Measurements from ENCODE around the gene DYNC1LI1.
"Not testable (repeated sequence)": the region's sequence is repeated elsewhere in the genome, so short reads cannot be mapped to it uniquely, and the experiment has no call there.

Gene DYNC1LI1

DNA sequence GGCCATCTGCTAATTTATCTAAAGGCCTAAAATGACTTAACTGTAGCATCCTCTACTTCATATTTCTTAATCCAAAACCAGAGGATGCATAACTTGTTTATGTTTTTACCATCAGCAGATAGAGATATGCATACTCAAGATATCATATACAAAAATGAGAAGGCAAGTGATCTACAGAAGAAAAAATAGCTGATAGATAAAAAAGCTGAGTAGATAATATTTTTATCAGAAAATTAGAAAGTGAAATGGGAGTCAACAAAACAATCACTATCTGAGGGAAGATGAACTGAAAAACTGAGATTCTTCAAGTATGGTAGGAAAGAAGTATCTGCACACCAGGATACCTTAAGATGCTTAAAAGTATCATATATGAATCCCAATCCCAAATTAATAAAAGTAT is 25.4 kb downstream of the DYNC1LI1 start:
- Histone ChIP-seq H3K4me3 (ENCODE audit: low read depth in 1 of 5, low read length in 5 of 5) (no peak overlapping the region), H3K27ac (ENCODE audit: low read depth, low read length) (no peak overlapping the region), H3K27me3 (ENCODE audit: control insufficient read depth in 5 of 5, insufficient read depth in 4 of 5, low read length in 5 of 5) (no peaks in the 10 kb centered on the region), H3K36me3 (ENCODE audit: control insufficient read depth in 5 of 5, insufficient read depth in 5 of 5, low read length in 5 of 5) (peaks cover 0 to 5% (median 0%) of the 10 kb centered on the region in 5 donors), H3K9me3 (ENCODE audit: control insufficient read depth in 5 of 5, low read length in 5 of 5) (no peaks in the 10 kb centered on the region), H3K9ac (ENCODE audit: low read length in 5 of 5) (no peak overlapping the region), H3K4me1 (ENCODE audit: control insufficient read depth in 5 of 5, insufficient read depth in 5 of 5, low read length in 5 of 5) (no peaks in the 10 kb centered on the region)

GRCh38 chr3:32544894-32545293 is 25.8 kb downstream of the DYNC1LI1 start:
- H3K27ac ChIP-seq (ENCODE audit: low read depth, low read length): no peak overlapping the region
- H3K9me3 ChIP-seq (ENCODE audit: control insufficient read depth in 5 of 5, low read length in 5 of 5): no peaks in the 10 kb centered on the region
- no peaks in the 10 kb centered on the region for H3K27me3 ChIP-seq (ENCODE audit: control insufficient read depth in 5 of 5, insufficient read depth in 4 of 5, low read length in 5 of 5)
- no peak overlapping the region for H3K4me3 ChIP-seq (ENCODE audit: low read depth in 1 of 5, low read length in 5 of 5)
- H3K4me1 ChIP-seq (ENCODE audit: control insufficient read depth in 5 of 5, insufficient read depth in 5 of 5, low read length in 5 of 5): no peaks in the 10 kb centered on the region
- peaks cover 0 to 5% (median 0%) of the 10 kb centered on the region in 5 donors for H3K36me3 ChIP-seq (ENCODE audit: control insufficient read depth in 5 of 5, insufficient read depth in 5 of 5, low read length in 5 of 5)
- H3K9ac ChIP-seq (ENCODE audit: low read length in 5 of 5): no peak overlapping the region

GRCh38 chr3:32542807-32543206 is 27.9 kb downstream of the DYNC1LI1 start:
- no peaks in the 10 kb centered on the region for H3K27me3 ChIP-seq (ENCODE audit: control insufficient read depth in 5 of 5, insufficient read depth in 4 of 5, low read length in 5 of 5)
- no peaks in the 10 kb centered on the region for H3K9me3 ChIP-seq (ENCODE audit: control insufficient read depth in 5 of 5, low read length in 5 of 5)
- H3K9ac ChIP-seq (ENCODE audit: low read length in 5 of 5): no peak overlapping the region
- H3K27ac ChIP-seq (ENCODE audit: low read depth, low read length): no peak overlapping the region
- no peaks in the 10 kb centered on the region for H3K4me1 ChIP-seq (ENCODE audit: control insufficient read depth in 5 of 5, insufficient read depth in 5 of 5, low read length in 5 of 5)
- H3K36me3 ChIP-seq (ENCODE audit: control insufficient read depth in 5 of 5, insufficient read depth in 5 of 5, low read length in 5 of 5): peaks cover 0 to 5% (median 3%) of the 10 kb centered on the region in 5 donors
- no peak overlapping the region for H3K4me3 ChIP-seq (ENCODE audit: low read depth in 1 of 5, low read length in 5 of 5)

DNA sequence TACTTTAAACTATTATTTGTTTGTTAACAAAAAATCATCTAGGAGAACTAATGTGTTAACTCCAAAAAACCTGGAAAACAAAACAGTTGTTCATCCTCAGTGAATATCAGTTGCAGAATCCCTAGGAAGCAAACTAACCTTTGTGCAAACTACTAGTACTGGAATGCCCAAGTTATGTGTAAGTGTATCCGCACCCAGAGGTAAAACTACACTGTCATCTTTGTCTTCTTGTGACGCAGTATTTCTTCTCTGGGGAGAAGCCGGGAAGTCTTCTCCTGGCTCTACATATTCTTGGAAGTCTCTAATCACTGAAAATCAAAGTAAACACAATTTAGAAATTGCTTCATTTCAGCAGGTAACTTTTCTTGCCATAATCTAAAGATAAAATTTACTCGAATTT is 29.8 kb downstream of the DYNC1LI1 start:
- Histone ChIP-seq H3K27ac (ENCODE audit: low read depth, low read length) (no peak overlapping the region), H3K4me1 (ENCODE audit: control insufficient read depth in 5 of 5, insufficient read depth in 5 of 5, low read length in 5 of 5) (no peaks in the 10 kb centered on the region), H3K9me3 (ENCODE audit: control insufficient read depth in 5 of 5, low read length in 5 of 5) (no peaks in the 10 kb centered on the region), H3K4me3 (ENCODE audit: low read depth in 1 of 5, low read length in 5 of 5) (no peak overlapping the region), H3K9ac (ENCODE audit: low read length in 5 of 5) (no peak overlapping the region), H3K27me3 (ENCODE audit: control insufficient read depth in 5 of 5, insufficient read depth in 4 of 5, low read length in 5 of 5) (no peaks in the 10 kb centered on the region), H3K36me3 (ENCODE audit: control insufficient read depth in 5 of 5, insufficient read depth in 5 of 5, low read length in 5 of 5) (peaks cover 0 to 5% (median 4%) of the 10 kb centered on the region in 5 donors)

- H3K27ac ChIP-seq (ENCODE audit: low read depth, low read length): no peak overlapping the region
- H3K9me3 ChIP-seq (ENCODE audit: control insufficient read depth in 5 of 5, low read length in 5 of 5): no peaks in the 10 kb centered on the region
- H3K9ac ChIP-seq (ENCODE audit: low read length in 5 of 5): no peak overlapping the region
- no peaks in the 10 kb centered on the region for H3K4me1 ChIP-seq (ENCODE audit: control insufficient read depth in 5 of 5, insufficient read depth in 5 of 5, low read length in 5 of 5)
- no peak overlapping the region for H3K4me3 ChIP-seq (ENCODE audit: low read depth in 1 of 5, low read length in 5 of 5)
- no peaks in the 10 kb centered on the region for H3K27me3 ChIP-seq (ENCODE audit: control insufficient read depth in 5 of 5, insufficient read depth in 4 of 5, low read length in 5 of 5)
- H3K36me3 ChIP-seq (ENCODE audit: control insufficient read depth in 5 of 5, insufficient read depth in 5 of 5, low read length in 5 of 5): peaks cover 17 to 48% (median 27%) of the 10 kb centered on the region in 5 donors
Observed at GRCh38 chr3:32532434-32532833, 38.2 kb downstream of the DYNC1LI1 start.

DNA sequence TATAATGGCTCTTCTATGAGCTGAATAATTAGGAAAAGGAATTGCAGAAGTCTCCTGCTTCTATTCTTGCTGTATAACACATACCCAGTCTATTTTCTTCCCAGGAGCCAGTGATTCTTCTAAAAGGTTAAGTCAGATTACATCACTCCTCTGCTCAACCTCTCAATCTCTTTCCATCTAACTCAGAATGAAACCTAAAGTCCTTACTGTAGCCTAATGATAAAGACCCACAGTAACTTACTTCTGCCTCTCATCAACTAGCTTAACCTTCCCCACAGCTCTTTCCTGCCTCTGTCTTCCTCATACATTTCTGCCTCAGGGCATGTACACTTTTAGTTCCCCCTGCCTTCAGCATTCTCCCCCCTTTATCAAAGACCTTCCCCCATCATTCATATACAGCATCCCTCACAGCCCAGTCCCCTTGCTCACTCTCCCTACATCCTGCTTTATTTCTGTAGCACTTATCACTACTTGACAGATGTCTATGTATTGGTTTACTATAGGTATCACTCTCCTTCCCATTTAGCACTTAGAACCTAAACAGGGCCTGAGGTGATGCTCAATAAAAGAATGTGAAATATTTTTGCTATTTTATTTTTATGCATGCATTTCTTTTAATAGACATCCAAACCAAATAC is 39.5 kb downstream of the DYNC1LI1 start:
- Histone ChIP-seq H3K27ac (ENCODE audit: low read depth, low read length) (no peak overlapping the region), H3K4me3 (ENCODE audit: low read depth in 1 of 5, low read length in 5 of 5) (no peak overlapping the region), H3K9me3 (ENCODE audit: control insufficient read depth in 5 of 5, low read length in 5 of 5) (no peaks in the 10 kb centered on the region), H3K27me3 (ENCODE audit: control insufficient read depth in 5 of 5, insufficient read depth in 4 of 5, low read length in 5 of 5) (no peaks in the 10 kb centered on the region), H3K36me3 (ENCODE audit: control insufficient read depth in 5 of 5, insufficient read depth in 5 of 5, low read length in 5 of 5) (peaks cover 22 to 60% (median 39%) of the 10 kb centered on the region in 5 donors), H3K9ac (ENCODE audit: low read length in 5 of 5) (no peak overlapping the region), H3K4me1 (ENCODE audit: control insufficient read depth in 5 of 5, insufficient read depth in 5 of 5, low read length in 5 of 5) (no peaks in the 10 kb centered on the region)

DNA sequence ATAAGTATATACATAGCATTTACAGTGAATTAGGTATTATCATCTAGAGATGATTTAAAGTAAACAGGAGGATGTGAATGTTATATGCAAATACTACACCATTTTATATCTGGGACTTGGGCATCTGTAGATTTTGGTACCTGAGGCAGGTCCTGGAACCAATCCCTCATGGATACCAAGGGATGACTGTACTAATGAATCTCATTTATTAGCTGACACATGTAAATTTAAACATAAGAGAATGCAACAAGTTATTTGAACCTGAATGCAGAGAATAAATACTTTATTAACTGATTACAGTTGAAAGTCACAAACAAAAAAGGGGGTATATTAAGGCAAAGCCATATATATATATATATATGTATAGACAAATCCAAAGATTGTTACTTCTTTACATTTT is 44.9 kb downstream of the DYNC1LI1 start:
- peaks cover 13 to 53% (median 40%) of the 10 kb centered on the region in 5 donors for H3K36me3 ChIP-seq (ENCODE audit: control insufficient read depth in 5 of 5, insufficient read depth in 5 of 5, low read length in 5 of 5)
- no peak overlapping the region for H3K9ac ChIP-seq (ENCODE audit: low read length in 5 of 5)
- H3K27me3 ChIP-seq (ENCODE audit: control insufficient read depth in 5 of 5, insufficient read depth in 4 of 5, low read length in 5 of 5): no peaks in the 10 kb centered on the region
- H3K4me3 ChIP-seq (ENCODE audit: low read depth in 1 of 5, low read length in 5 of 5): no peak overlapping the region
- no peak overlapping the region for H3K27ac ChIP-seq (ENCODE audit: low read depth, low read length)
- peaks cover 0 to 3% (median 0%) of the 10 kb centered on the region in 5 donors for H3K9me3 ChIP-seq (ENCODE audit: control insufficient read depth in 5 of 5, low read length in 5 of 5)
- no peaks in the 10 kb centered on the region for H3K4me1 ChIP-seq (ENCODE audit: control insufficient read depth in 5 of 5, insufficient read depth in 5 of 5, low read length in 5 of 5)

GRCh38 chr3:32522682-32523081 is 48.0 kb downstream of the DYNC1LI1 start:
- Histone ChIP-seq H3K9ac (ENCODE audit: low read length in 5 of 5) (no peak overlapping the region), H3K9me3 (ENCODE audit: control insufficient read depth in 5 of 5, low read length in 5 of 5) (peaks cover 0 to 3% (median 0%) of the 10 kb centered on the region in 5 donors), H3K4me1 (ENCODE audit: control insufficient read depth in 5 of 5, insufficient read depth in 5 of 5, low read length in 5 of 5) (no peaks in the 10 kb centered on the region), H3K4me3 (ENCODE audit: low read depth in 1 of 5, low read length in 5 of 5) (no peak overlapping the region), H3K27me3 (ENCODE audit: control insufficient read depth in 5 of 5, insufficient read depth in 4 of 5, low read length in 5 of 5) (no peaks in the 10 kb centered on the region), H3K27ac (ENCODE audit: low read depth, low read length) (no peak overlapping the region), H3K36me3 (ENCODE audit: control insufficient read depth in 5 of 5, insufficient read depth in 5 of 5, low read length in 5 of 5) (peaks cover 7 to 27% (median 23%) of the 10 kb centered on the region in 5 donors)

DNA sequence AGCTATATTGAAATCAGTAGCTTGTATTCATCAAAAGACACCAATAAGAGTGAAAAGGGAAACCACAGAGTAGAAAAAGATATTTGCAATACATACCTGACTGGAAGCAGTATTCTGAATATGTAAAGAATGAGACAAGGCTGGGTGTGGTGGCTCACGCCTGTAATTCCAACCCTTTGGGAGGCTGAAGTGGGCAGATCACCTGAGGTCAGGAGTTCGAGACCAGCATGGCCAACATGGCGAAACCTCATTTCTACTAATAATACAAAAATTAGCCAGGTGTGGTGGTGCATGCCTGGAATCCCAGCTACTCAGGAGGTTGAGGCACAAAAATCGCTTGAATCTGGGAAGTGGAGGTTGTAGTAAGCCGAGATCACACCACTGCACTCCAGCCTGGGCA is 51.7 kb downstream of the DYNC1LI1 start:
- H3K27ac ChIP-seq (ENCODE audit: low read depth, low read length); H3K9me3 ChIP-seq (ENCODE audit: control insufficient read depth in 5 of 5, low read length in 5 of 5); H3K27me3 ChIP-seq (ENCODE audit: control insufficient read depth in 5 of 5, insufficient read depth in 4 of 5, low read length in 5 of 5); H3K4me1 ChIP-seq (ENCODE audit: control insufficient read depth in 5 of 5, insufficient read depth in 5 of 5, low read length in 5 of 5); H3K36me3 ChIP-seq (ENCODE audit: control insufficient read depth in 5 of 5, insufficient read depth in 5 of 5, low read length in 5 of 5); H3K4me3 ChIP-seq (ENCODE audit: low read depth in 1 of 5, low read length in 5 of 5); H3K9ac ChIP-seq (ENCODE audit: low read length in 5 of 5): not testable (repeated sequence)

DNA sequence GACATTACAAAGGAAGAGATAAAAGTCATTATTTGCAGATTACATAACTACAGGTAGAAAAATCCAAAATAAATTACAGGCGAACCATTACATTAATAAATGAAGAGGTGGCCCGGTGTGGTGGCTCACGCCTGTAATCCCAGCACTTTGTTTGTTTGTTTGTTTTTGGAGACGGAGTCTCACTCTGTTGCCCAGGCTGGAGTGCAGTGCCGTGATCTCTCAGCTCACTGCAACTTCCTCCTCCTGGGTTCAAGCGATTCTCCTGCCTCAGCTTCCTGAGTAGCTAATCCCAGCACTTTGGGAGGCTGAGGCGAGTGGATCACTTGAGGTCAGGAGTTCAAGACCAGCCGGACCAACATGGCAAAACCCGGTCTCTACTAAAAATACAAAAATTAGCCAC is 53.9 kb downstream of the DYNC1LI1 start:
- H3K9ac ChIP-seq (ENCODE audit: low read length in 5 of 5); H3K27me3 ChIP-seq (ENCODE audit: control insufficient read depth in 5 of 5, insufficient read depth in 4 of 5, low read length in 5 of 5); H3K9me3 ChIP-seq (ENCODE audit: control insufficient read depth in 5 of 5, low read length in 5 of 5); H3K4me1 ChIP-seq (ENCODE audit: control insufficient read depth in 5 of 5, insufficient read depth in 5 of 5, low read length in 5 of 5); H3K4me3 ChIP-seq (ENCODE audit: low read depth in 1 of 5, low read length in 5 of 5); H3K27ac ChIP-seq (ENCODE audit: low read depth, low read length); H3K36me3 ChIP-seq (ENCODE audit: control insufficient read depth in 5 of 5, insufficient read depth in 5 of 5, low read length in 5 of 5): not testable (repeated sequence)
